Smooth muscle cell (in vitro differentiated cells): Measurements from ENCODE around the gene AGAP6. TPM values are rescaled to one million over a fixed set of nuclear protein-coding genes. Genes with fewer than 3 reads are reported as not detected.
"Not testable (repeated sequence)": the region's sequence is repeated elsewhere in the genome, so short reads cannot be mapped to it uniquely, and the experiment has no call there.

Experiments used
- DNase-seq: peaks from one replicate; lab custom pipeline; 2025; ENCODE audit not compliant: unreplicated experiment; lab: John Stamatoyannopoulos, UW
- H2AFZ ChIP-seq: fragments of 200-600 bp; sonication (generic); 2 replicates; pipeline ENCODE4 v1.6.0; 2016; ENCODE audit warnings: antibody characterized with exemption, low read depth, mild to moderate bottlenecking
- H3F3A ChIP-seq: fragments of 200-600 bp; sonication (generic); 2 replicates; pipeline ENCODE4 v1.6.0; 2017; ENCODE audit warnings: antibody characterized with exemption, low read depth
- H3K27ac ChIP-seq: fragments of 200-600 bp; sonication (generic); 2 replicates; pipeline ENCODE4 v1.5.1; 2016; ENCODE audit warnings: low read depth, mild to moderate bottlenecking
- H3K27me3 ChIP-seq: fragments of 200-600 bp; sonication (generic); 2 replicates; pipeline ENCODE4 v1.6.1; 2016; ENCODE audit warnings: low read depth, mild to moderate bottlenecking
- H3K36me3 ChIP-seq: fragments of 200-600 bp; sonication (generic); 2 replicates; pipeline ENCODE4 v1.5.1; 2016; ENCODE audit warnings: low read depth
- H3K4me1 ChIP-seq: fragments of 200-600 bp; sonication (generic); 2 replicates; pipeline ENCODE4 v1.5.1; 2016; ENCODE audit warnings: low read depth
- H3K4me2 ChIP-seq: fragments of 200-600 bp; sonication (generic); 2 replicates; pipeline ENCODE4 v1.6.0; 2016; ENCODE audit warnings: mild to moderate bottlenecking
- H3K4me3 ChIP-seq: fragments of 200-600 bp; sonication (generic); 2 replicates; pipeline ENCODE4 v1.5.1; 2016; ENCODE audit warnings: mild to moderate bottlenecking
- H3K79me2 ChIP-seq: fragments of 200-600 bp; sonication (generic); 2 replicates; pipeline ENCODE4 v1.6.0; 2016; ENCODE audit warnings: low read depth, mild to moderate bottlenecking
- H3K9ac ChIP-seq: fragments of 200-600 bp; sonication (generic); 2 replicates; pipeline ENCODE4 v1.6.0; 2016; ENCODE audit warnings: low read depth
- H3K9me3 ChIP-seq: fragments of 200-600 bp; sonication (generic); replicated peaks from 2 replicates; pipeline ENCODE4 v1.5.1; 2016; ENCODE audit warnings: low read depth
- H4K20me1 ChIP-seq: fragments of 200-600 bp; sonication (generic); 2 replicates; pipeline ENCODE4 v1.6.0; 2016; ENCODE audit warnings: low read depth
- WGBS: methylation state at CpG from one replicate; pipeline ENCODE4 v1.1.7; 2016; ENCODE audit warnings: low lambda C conversion rate; 5-methylcytosine and 5-hydroxymethylcytosine counted together
- polyA plus RNA-seq: library from polyadenylated mRNA; unstranded; fragments of >200 nt; fragmentation: Nextera tagmentation; extraction: Ambion mirVana; gene quantifications from 2 replicates; pipeline ENCODE4 v1.2.1, GENCODE V29; 2016
- total RNA-seq: library from RNA; depleted of rRNA; stranded (reverse); fragments of >200 nt; gene quantifications from 2 replicates; pipeline ENCODE4 v1.2.3, GENCODE V29; 2014

The AGAP6 gene
- total and polyA plus RNA-seq, 2 experiments from 2014 or later = 5.3 to 7.1 TPM

GRCh38 chr10:49970331-49970857 is 17.8 kb upstream of the AGAP6 start:
- not testable (repeated sequence) for H3K9me3 ChIP-seq, H3K9ac ChIP-seq, H2AFZ ChIP-seq, H3K4me2 ChIP-seq, DNase-seq, H3K36me3 ChIP-seq, H3K27me3 ChIP-seq, H3K27ac ChIP-seq, H3F3A ChIP-seq, H4K20me1 ChIP-seq, H3K4me1 ChIP-seq, H3K4me3 ChIP-seq, H3K79me2 ChIP-seq
- WGBS = 95% methylated on average over 17 of the region's 37 CpGs

GRCh38 chr10:49971466-49971865 is 16.7 kb upstream of the AGAP6 start:
- H2AFZ ChIP-seq, H3K9me3 ChIP-seq, DNase-seq, H3K4me2 ChIP-seq, H3K4me1 ChIP-seq, H3K36me3 ChIP-seq, H3F3A ChIP-seq, H3K4me3 ChIP-seq, H3K79me2 ChIP-seq, H3K27me3 ChIP-seq, H3K9ac ChIP-seq, H4K20me1 ChIP-seq, H3K27ac ChIP-seq: not testable (repeated sequence)
- WGBS = 78% methylated on average over 2 of the region's 2 CpGs

GRCh38 chr10:49972094-49972493 is 16.1 kb upstream of the AGAP6 start:
- not testable (repeated sequence) for H3K9ac ChIP-seq, H3K4me3 ChIP-seq, H3K27ac ChIP-seq, H3K4me2 ChIP-seq, H4K20me1 ChIP-seq, DNase-seq, H3F3A ChIP-seq, H3K79me2 ChIP-seq, H3K9me3 ChIP-seq, H3K4me1 ChIP-seq, H2AFZ ChIP-seq, H3K27me3 ChIP-seq, H3K36me3 ChIP-seq
- 65% methylated on average over 3 of the region's 3 CpGs for whole genome bisulfite sequencing

- 97% methylated on average over 3 of the region's 3 CpGs for WGBS
- not testable (repeated sequence) for H3K4me1 ChIP-seq, H4K20me1 ChIP-seq, H2AFZ ChIP-seq, DNase-seq, H3K9me3 ChIP-seq, H3K79me2 ChIP-seq, H3K4me2 ChIP-seq, H3K4me3 ChIP-seq, H3K27me3 ChIP-seq, H3K27ac ChIP-seq, H3K9ac ChIP-seq, H3F3A ChIP-seq, H3K36me3 ChIP-seq
These were observed 10.4 kb upstream of the AGAP6 start for GRCh38 chr10:49977756-49978155.

GRCh38 chr10:49987207-49987606 is 999 bp upstream of the AGAP6 start:
- not testable (repeated sequence) for H2AFZ ChIP-seq, H3K79me2 ChIP-seq, H4K20me1 ChIP-seq, H3K9ac ChIP-seq, H3F3A ChIP-seq, H3K4me2 ChIP-seq, DNase-seq, H3K36me3 ChIP-seq, H3K27ac ChIP-seq, H3K9me3 ChIP-seq, H3K4me3 ChIP-seq, H3K27me3 ChIP-seq, H3K4me1 ChIP-seq
- 93% methylated on average over 3 of the region's 3 CpGs for WGBS

GRCh38 chr10:49995321-49995720 is 7.1 kb downstream of the AGAP6 start:
- not testable (repeated sequence) for H3K4me1 ChIP-seq, DNase-seq, H3K9ac ChIP-seq, H3K79me2 ChIP-seq, H3K27ac ChIP-seq, H3F3A ChIP-seq, H3K9me3 ChIP-seq, H3K4me2 ChIP-seq, H3K4me3 ChIP-seq, H4K20me1 ChIP-seq, H2AFZ ChIP-seq, H3K36me3 ChIP-seq, H3K27me3 ChIP-seq
- 65% methylated on average over 5 of the region's 5 CpGs for WGBS

- H3K36me3 ChIP-seq, H3K9me3 ChIP-seq, H3K4me1 ChIP-seq, H3F3A ChIP-seq, H2AFZ ChIP-seq, H3K4me3 ChIP-seq, DNase-seq, H3K79me2 ChIP-seq, H3K9ac ChIP-seq, H3K4me2 ChIP-seq, H3K27ac ChIP-seq, H4K20me1 ChIP-seq, H3K27me3 ChIP-seq: not testable (repeated sequence)
- 93% methylated on average over 5 of the region's 7 CpGs for WGBS
These were observed 25.8 kb downstream of the AGAP6 start for GRCh38 chr10:50014024-50014423.

GRCh38 chr10:50015596-50016220 is 27.5 kb downstream of the AGAP6 start:
- not testable (repeated sequence) for H3K9me3 ChIP-seq, H3K4me3 ChIP-seq, H3K79me2 ChIP-seq, H3K27ac ChIP-seq, DNase-seq, H3K4me2 ChIP-seq, H3K27me3 ChIP-seq, H3K4me1 ChIP-seq, H3K36me3 ChIP-seq, H3K9ac ChIP-seq, H4K20me1 ChIP-seq, H3F3A ChIP-seq, H2AFZ ChIP-seq
- WGBS = 94% methylated on average over 8 of the region's 9 CpGs

GRCh38 chr10:50016926-50017325 is 28.7 kb downstream of the AGAP6 start:
- not testable (repeated sequence) for H3K4me1 ChIP-seq, H3F3A ChIP-seq, H3K79me2 ChIP-seq, H3K9ac ChIP-seq, H3K36me3 ChIP-seq, H3K27me3 ChIP-seq, DNase-seq, H3K9me3 ChIP-seq, H3K27ac ChIP-seq, H2AFZ ChIP-seq, H3K4me2 ChIP-seq, H3K4me3 ChIP-seq, H4K20me1 ChIP-seq
- WGBS = 84% methylated on average over 5 of the region's 5 CpGs
